Measurements from ENCODE around the gene LAMC2. TPM values are rescaled to one million over a fixed set of nuclear protein-coding genes. Genes with fewer than 3 reads are reported as not detected.
"Not testable (repeated sequence)": the region's sequence is repeated elsewhere in the genome, so short reads cannot be mapped to it uniquely, and the experiment has no call there.

LAMC2 gene
- total RNA-seq, 1 experiment from 2014 or later = 0.11 TPM

GRCh38 chr1:183273300-183273699 is 87.2 kb downstream of the LAMC2 start:
- ChIA-PET CTCF (no interaction called here), POLR2A (ENCODE audit: low non-redundant PET) (no interaction called here)
- Histone ChIP-seq H3K4me3 (ENCODE audit: low read depth, low read length, poor library complexity, severe bottlenecking) (no peak overlapping the region), H3K36me3 (ENCODE audit: insufficient read depth, low read length, poor library complexity, severe bottlenecking) (no peaks in the 10 kb centered on the region), H3K27ac (ENCODE audit: low read depth, low read length, poor library complexity, severe bottlenecking) (no peak overlapping the region), H3K27me3 (replicated peaks; ENCODE audit: insufficient read depth, low read depth, low read length, poor library complexity) (no peaks in the 10 kb centered on the region), H3K4me1 (ENCODE audit: insufficient read depth, low read length, poor library complexity, severe bottlenecking) (peaks cover 5% of the 10 kb centered on the region), H3K9me3 (ENCODE audit: low read depth, low read length, poor library complexity, severe bottlenecking) (no peaks in the 10 kb centered on the region)
- intact Hi-C loops (cut with micrococcal nuclease; ENCODE audit: unreplicated experiment) = no loop called here
- TF ChIP-seq EZH2 (IDR thresholded peaks at IDR 0.05; ENCODE audit: borderline replicate concordance, low read depth, low read length, poor library complexity, severe bottlenecking) = no peak
- no peak for TF ChIP-seq CTCF (conservative IDR thresholded peaks at IDR 0.05; ENCODE audit: low read depth, low read length)
- no peak for DNase-seq (ENCODE audit: low spot score)
- no TSS peak for BruUV-seq (replicated peaks)

GRCh38 chr1:183273984-183274383 is 87.9 kb downstream of the LAMC2 start:
- BruUV-seq (replicated peaks); CTCF ChIA-PET; DNase-seq (ENCODE audit: low spot score); H3K27me3 ChIP-seq (replicated peaks; ENCODE audit: insufficient read depth, low read depth, low read length, poor library complexity); H3K27ac ChIP-seq (ENCODE audit: low read depth, low read length, poor library complexity, severe bottlenecking); POLR2A ChIA-PET (ENCODE audit: low non-redundant PET); H3K9me3 ChIP-seq (ENCODE audit: low read depth, low read length, poor library complexity, severe bottlenecking); intact Hi-C loops (cut with micrococcal nuclease; ENCODE audit: unreplicated experiment); H3K4me3 ChIP-seq (ENCODE audit: low read depth, low read length, poor library complexity, severe bottlenecking); H3K36me3 ChIP-seq (ENCODE audit: insufficient read depth, low read length, poor library complexity, severe bottlenecking): not testable (repeated sequence)
- H3K4me1 ChIP-seq (ENCODE audit: insufficient read depth, low read length, poor library complexity, severe bottlenecking) = peaks cover 12% of the 10 kb centered on the region

- intact Hi-C loops (cut with micrococcal nuclease; ENCODE audit: unreplicated experiment) = no loop called here
- no peaks in the 10 kb centered on the region for H3K36me3 ChIP-seq (ENCODE audit: insufficient read depth, low read length, poor library complexity, severe bottlenecking)
- no TSS peak for BruUV-seq (replicated peaks)
- ChIA-PET CTCF (no interaction called here), POLR2A (ENCODE audit: low non-redundant PET) (no interaction called here)
- no peaks in the 10 kb centered on the region for H3K9me3 ChIP-seq (ENCODE audit: low read depth, low read length, poor library complexity, severe bottlenecking)
- no peak overlapping the region for H3K4me3 ChIP-seq (ENCODE audit: low read depth, low read length, poor library complexity, severe bottlenecking)
- H3K4me1 ChIP-seq (ENCODE audit: insufficient read depth, low read length, poor library complexity, severe bottlenecking) = peaks cover 20% of the 10 kb centered on the region
- TF ChIP-seq EZH2 (IDR thresholded peaks at IDR 0.05; ENCODE audit: borderline replicate concordance, low read depth, low read length, poor library complexity, severe bottlenecking) (no peak), CTCF (conservative IDR thresholded peaks at IDR 0.05; ENCODE audit: low read depth, low read length) (no peak)
- no peak overlapping the region for H3K27ac ChIP-seq (ENCODE audit: low read depth, low read length, poor library complexity, severe bottlenecking)
- no peak for DNase-seq (ENCODE audit: low spot score)
- H3K27me3 ChIP-seq (replicated peaks; ENCODE audit: insufficient read depth, low read depth, low read length, poor library complexity) = no peaks in the 10 kb centered on the region
These were observed 88.8 kb downstream of the LAMC2 start for GRCh38 chr1:183274836-183275235.

GRCh38 chr1:183275322-183275721 is 89.3 kb downstream of the LAMC2 start:
- POLR2A ChIA-PET (ENCODE audit: low non-redundant PET) = no interaction called here
- no peaks in the 10 kb centered on the region for H3K9me3 ChIP-seq (ENCODE audit: low read depth, low read length, poor library complexity, severe bottlenecking)
- no peak overlapping the region for H3K4me3 ChIP-seq (ENCODE audit: low read depth, low read length, poor library complexity, severe bottlenecking)
- peaks cover 22% of the 10 kb centered on the region for H3K4me1 ChIP-seq (ENCODE audit: insufficient read depth, low read length, poor library complexity, severe bottlenecking)
- H3K27me3 ChIP-seq (replicated peaks; ENCODE audit: insufficient read depth, low read depth, low read length, poor library complexity) = no peaks in the 10 kb centered on the region
- DNase-seq (ENCODE audit: low spot score) = no peak
- TF ChIP-seq CTCF (conservative IDR thresholded peaks at IDR 0.05; ENCODE audit: low read depth, low read length) (no peak), EZH2 (IDR thresholded peaks at IDR 0.05; ENCODE audit: borderline replicate concordance, low read depth, low read length, poor library complexity, severe bottlenecking) (no peak)
- H3K27ac ChIP-seq (ENCODE audit: low read depth, low read length, poor library complexity, severe bottlenecking) = no peak overlapping the region
- CTCF ChIA-PET = no interaction called here
- no peaks in the 10 kb centered on the region for H3K36me3 ChIP-seq (ENCODE audit: insufficient read depth, low read length, poor library complexity, severe bottlenecking)
- BruUV-seq (replicated peaks) = no TSS peak
- intact Hi-C loops (cut with micrococcal nuclease; ENCODE audit: unreplicated experiment) = no loop called here

Data from A673 (cell line).